Adipocyte (in vitro differentiated cells): ENCODE data around the gene SHISA6.

Experiments
- DNase-seq: peaks from one replicate; pipeline ENCODE4 v3.0.0-alpha.2; 2015; ENCODE audit warnings: low read depth
- H3K27me3 ChIP-seq: replicated peaks from 2 replicates; pipeline ENCODE4 v1.7.0; 2013; ENCODE audit warnings: mild to moderate bottlenecking, low read length, moderate library complexity; ENCODE audit not compliant: control insufficient read depth, insufficient read depth
- H3K36me3 ChIP-seq: 2 replicates; pipeline ENCODE4 v1.7.0; 2013; ENCODE audit warnings: low read length, mild to moderate bottlenecking, moderate library complexity; ENCODE audit not compliant: control insufficient read depth, insufficient read depth, severe bottlenecking
- H3K4me1 ChIP-seq: 2 replicates; pipeline ENCODE4 v1.7.0; 2013; ENCODE audit warnings: mild to moderate bottlenecking, low read length, moderate library complexity; ENCODE audit not compliant: control insufficient read depth, insufficient read depth
- H3K4me3 ChIP-seq: 2 replicates; pipeline ENCODE4 v1.7.0; 2013; ENCODE audit warnings: mild to moderate bottlenecking, low read length, moderate library complexity
- H3K9ac ChIP-seq: 2 replicates; pipeline ENCODE4 v1.7.0; 2013; ENCODE audit warnings: mild to moderate bottlenecking, low read length, moderate library complexity
- H3K9me3 ChIP-seq: 2 replicates; pipeline ENCODE4 v1.7.0; 2013; ENCODE audit warnings: mild to moderate bottlenecking, low read length, moderate library complexity; ENCODE audit not compliant: control insufficient read depth

SHISA6 gene

DNA sequence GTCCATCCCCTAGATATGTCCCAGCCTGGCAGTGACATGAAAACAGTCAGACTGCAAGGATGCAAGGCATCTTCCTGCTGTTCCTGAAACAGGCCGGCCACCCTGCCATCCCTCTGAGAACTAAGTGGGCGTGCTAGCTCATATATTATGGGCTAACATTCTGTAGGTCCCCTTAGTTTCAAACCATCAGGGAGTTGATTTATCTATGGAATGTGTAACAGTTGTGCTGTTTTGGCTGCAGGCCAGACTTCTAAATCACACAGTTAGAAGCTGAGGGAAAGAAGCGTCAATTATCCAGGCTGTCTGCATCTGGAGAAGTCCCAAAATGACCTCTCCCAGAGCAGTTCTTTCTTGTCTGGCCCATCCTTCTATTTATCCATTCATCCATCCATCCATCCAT is 254.6 kb downstream of the SHISA6 start:
- H3K36me3 ChIP-seq: no peaks in the 10 kb centered on the region
- no peak for DNase-seq
- no peaks in the 10 kb centered on the region for H3K9me3 ChIP-seq
- no peaks in the 10 kb centered on the region for H3K4me1 ChIP-seq
- H3K9ac ChIP-seq: no peak overlapping the region
- H3K4me3 ChIP-seq: no peak overlapping the region
- no peaks in the 10 kb centered on the region for H3K27me3 ChIP-seq

GRCh38 chr17:11499881-11500280 is 258.9 kb downstream of the SHISA6 start:
- Histone ChIP-seq H3K4me3 (no peak overlapping the region), H3K27me3 (no peaks in the 10 kb centered on the region), H3K36me3 (no peaks in the 10 kb centered on the region), H3K9ac (no peak overlapping the region), H3K9me3 (no peaks in the 10 kb centered on the region), H3K4me1 (no peaks in the 10 kb centered on the region)
- no peak for DNase-seq

GRCh38 chr17:11503308-11504035 is 262.5 kb downstream of the SHISA6 start:
- DNase-seq: no peak
- Histone ChIP-seq H3K4me1 (no peaks in the 10 kb centered on the region), H3K36me3 (no peaks in the 10 kb centered on the region), H3K9me3 (no peaks in the 10 kb centered on the region), H3K4me3 (no peak overlapping the region), H3K27me3 (no peaks in the 10 kb centered on the region), H3K9ac (no peak overlapping the region)

- Histone ChIP-seq H3K9me3 (no peaks in the 10 kb centered on the region), H3K27me3 (no peaks in the 10 kb centered on the region), H3K36me3 (no peaks in the 10 kb centered on the region), H3K4me3 (no peak overlapping the region), H3K9ac (no peak overlapping the region), H3K4me1 (no peaks in the 10 kb centered on the region)
- DNase-seq: peak; percentile 7
Measured at GRCh38 chr17:11506635-11507034, 265.6 kb downstream of the SHISA6 start.

GRCh38 chr17:11511696-11512095 is 270.7 kb downstream of the SHISA6 start:
- Histone ChIP-seq H3K4me1 (no peaks in the 10 kb centered on the region), H3K9me3 (no peaks in the 10 kb centered on the region), H3K27me3 (peaks cover 4% of the 10 kb centered on the region), H3K36me3 (no peaks in the 10 kb centered on the region), H3K4me3 (no peak overlapping the region), H3K9ac (no peak overlapping the region)
- DNase-seq: no peak

- H3K36me3 ChIP-seq: no peaks in the 10 kb centered on the region
- no peak overlapping the region for H3K9ac ChIP-seq
- H3K4me3 ChIP-seq: no peak overlapping the region
- no peak for DNase-seq
- H3K4me1 ChIP-seq: no peaks in the 10 kb centered on the region
- H3K27me3 ChIP-seq: peaks cover 4% of the 10 kb centered on the region
- H3K9me3 ChIP-seq: no peaks in the 10 kb centered on the region
Measured at GRCh38 chr17:11514565-11514964, 273.6 kb downstream of the SHISA6 start.

GRCh38 chr17:11514981-11515680 is 274.1 kb downstream of the SHISA6 start:
- DNase-seq: no peak
- no peaks in the 10 kb centered on the region for H3K36me3 ChIP-seq
- no peak overlapping the region for H3K4me3 ChIP-seq
- no peaks in the 10 kb centered on the region for H3K9me3 ChIP-seq
- H3K9ac ChIP-seq: no peak overlapping the region
- H3K27me3 ChIP-seq: peaks cover 4% of the 10 kb centered on the region
- H3K4me1 ChIP-seq: no peaks in the 10 kb centered on the region

DNA sequence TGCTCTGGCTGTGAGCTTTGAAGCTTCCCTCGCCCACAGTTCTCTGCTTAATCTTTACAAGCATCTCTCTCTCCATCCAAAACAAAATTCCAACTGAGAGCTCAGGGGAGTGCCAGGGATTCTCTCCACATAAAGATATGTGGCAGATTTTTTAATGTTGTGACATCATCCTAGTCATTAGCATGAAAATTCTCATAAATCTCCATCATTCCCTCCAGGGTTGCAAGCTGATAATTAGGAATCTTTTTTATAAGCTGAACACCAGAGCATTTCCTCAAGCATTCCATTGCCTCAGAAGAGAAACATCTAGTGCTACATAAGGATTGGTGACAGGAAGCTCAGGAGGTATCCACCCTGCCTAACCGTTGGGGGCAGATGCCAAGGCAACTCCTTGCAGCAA is 274.9 kb downstream of the SHISA6 start:
- H3K9ac ChIP-seq: no peak overlapping the region
- no peak overlapping the region for H3K4me3 ChIP-seq
- H3K27me3 ChIP-seq: peaks cover 4% of the 10 kb centered on the region
- DNase-seq: no peak
- no peaks in the 10 kb centered on the region for H3K36me3 ChIP-seq
- H3K4me1 ChIP-seq: no peaks in the 10 kb centered on the region
- no peaks in the 10 kb centered on the region for H3K9me3 ChIP-seq

GRCh38 chr17:11535231-11535630 is 294.2 kb downstream of the SHISA6 start:
- no peak overlapping the region for H3K9ac ChIP-seq

DNA sequence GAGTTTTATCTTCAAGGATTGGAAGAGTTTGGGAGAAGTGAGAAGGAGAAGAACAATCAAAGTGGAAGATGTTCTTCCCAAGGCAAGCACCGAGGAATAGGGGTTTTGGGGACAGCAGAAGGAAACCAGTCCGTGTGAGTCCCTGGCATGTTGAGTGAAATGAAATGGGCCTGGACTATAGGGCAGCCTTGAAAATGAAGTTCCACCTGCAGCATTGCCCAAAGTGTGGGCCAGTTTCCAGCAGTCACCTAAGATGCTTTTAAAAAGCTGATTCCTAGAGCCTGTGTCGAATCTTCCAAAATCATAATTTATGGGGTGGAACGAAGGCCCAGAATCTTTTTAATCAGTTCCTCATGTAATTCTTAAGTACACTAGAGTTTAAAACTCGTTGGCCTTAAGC is 297.4 kb downstream of the SHISA6 start:
- Histone ChIP-seq H3K36me3 (no peaks in the 10 kb centered on the region), H3K9ac (no peak overlapping the region), H3K27me3 (no peaks in the 10 kb centered on the region), H3K4me3 (no peak overlapping the region), H3K9me3 (peaks cover 20% of the 10 kb centered on the region), H3K4me1 (no peaks in the 10 kb centered on the region)
- DNase-seq: no peak

More at GRCh38 chr17:11535231-11535630, 294.2 kb downstream of the SHISA6 start:
- no peaks in the 10 kb centered on the region for H3K36me3 ChIP-seq
- H3K4me3 ChIP-seq: no peak overlapping the region
- DNase-seq: no peak
- H3K9me3 ChIP-seq: no peaks in the 10 kb centered on the region
- no peaks in the 10 kb centered on the region for H3K4me1 ChIP-seq
- H3K27me3 ChIP-seq: no peaks in the 10 kb centered on the region

DNA sequence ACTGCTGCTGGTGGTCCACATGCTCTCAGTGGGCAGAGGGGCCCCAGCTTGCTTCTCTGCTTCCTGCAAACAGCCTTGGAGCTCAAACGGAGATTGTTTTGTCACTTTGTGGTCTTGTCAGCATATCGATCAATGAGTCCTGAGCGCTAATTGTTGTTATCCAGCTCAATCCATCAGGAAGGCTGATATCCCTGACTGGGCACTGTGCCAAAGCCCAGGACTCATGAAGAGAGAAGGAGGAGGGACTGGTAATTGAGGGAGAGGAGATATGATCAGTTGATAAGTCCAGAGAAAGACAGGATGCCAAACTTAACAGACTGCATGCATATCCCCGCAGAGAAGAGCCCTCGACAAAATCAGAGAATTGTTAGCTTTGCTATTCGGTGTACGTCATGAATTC is 298.6 kb downstream of the SHISA6 start:
- DNase-seq: no peak
- Histone ChIP-seq H3K9ac (no peak overlapping the region), H3K4me1 (no peaks in the 10 kb centered on the region), H3K36me3 (no peaks in the 10 kb centered on the region), H3K4me3 (no peak overlapping the region), H3K27me3 (no peaks in the 10 kb centered on the region), H3K9me3 (peaks cover 20% of the 10 kb centered on the region)
